Stomach (tissue), 9 donors: ENCODE results near the gene HMGCS2. TPM values are rescaled to one million over a fixed set of nuclear protein-coding genes. Genes with fewer than 3 reads are reported as not detected.

Experiments used
- DNase-seq, 2 donors: peaks; one replicate each; pipeline versions ENCODE4 v3.0.0 to v3.0.0-alpha.2; 2013 to 2019
- H3K27ac ChIP-seq, 5 donors: fragments of 200-600 bp in 4 of 5; sonication (generic) in 4 of 5; one replicate each; pipeline ENCODE4 v1.5.1; 2013 to 2019; ENCODE audit warnings: mild to moderate bottlenecking in 1 of 5, moderate library complexity in 1 of 5
- H3K27me3 ChIP-seq, 3 donors: fragments of 200-600 bp; sonication (generic); one replicate each; pipeline ENCODE4 v1.5.1; 2017 to 2019; ENCODE audit warnings: mixed run types in 1 of 3
- H3K36me3 ChIP-seq, 4 donors: fragments of 200-600 bp; sonication (generic); 1 replicate in 3 of 4; 2 replicates in 1 of 4; pipeline ENCODE4 v1.5.1; 2016 to 2019
- H3K4me1 ChIP-seq, 4 donors: fragments of 200-600 bp; sonication (generic); one replicate each; pipeline ENCODE4 v1.5.1; 2016 to 2019
- H3K4me3 ChIP-seq, 4 donors: fragments of 200-600 bp; sonication (generic) in 3 of 4; one replicate each; pipeline ENCODE4 v1.5.1; 2016 to 2019; ENCODE audit warnings: mild to moderate bottlenecking in 1 of 4
- H3K9me3 ChIP-seq, 4 donors: fragments of 200-600 bp; sonication (generic); one replicate each; pipeline ENCODE4 v1.5.1; 2016 to 2019
- CTCF ChIP-seq, 7 experiments: fragments of 450-650 bp in 4 of 7; fragments of 200-600 bp in 3 of 7; sonication (generic) in 3 of 7; IDR thresholded peaks; one replicate each; pipeline ENCODE4 v1.5.1; 2016 to 2019; ENCODE audit warnings: antibody characterized with exemption in 7 of 7, control low read depth in 2 of 7, mild to moderate bottlenecking in 1 of 7
- EP300 ChIP-seq: sonication (generic); formaldehyde crosslinking; IDR thresholded peaks from one replicate; pipeline ENCODE4 v1.6.1; 2017; ENCODE audit warnings: antibody characterized with exemption
- POLR2A ChIP-seq, 4 donors: fragments of 450-650 bp; IDR thresholded peaks; one replicate each; pipeline ENCODE4 v1.6.1; 2016; ENCODE audit warnings: antibody characterized with exemption in 4 of 4, control low read depth in 2 of 4, mild to moderate bottlenecking in 1 of 4, moderate library complexity in 1 of 4
- POLR2AphosphoS5 ChIP-seq, 3 donors: sonication (generic); formaldehyde crosslinking; IDR thresholded peaks; one replicate each; pipeline ENCODE4 v1.6.1; 2016; ENCODE audit warnings: antibody characterized with exemption in 3 of 3
- WGBS, 5 donors: extraction: QIAGEN DNeasy Blood & Tissue Kit in 3 of 5; methylation state at CpG; one replicate each; pipeline versions ENCODE4 v1.1.5 to v1.1.7; 2013 to 2018; 5-methylcytosine and 5-hydroxymethylcytosine counted together
- intact Hi-C: fragments of 100-400 bp; cut with DNase I; formaldehyde crosslinking; loops from one replicate; pipeline ENCODE4 v1.15.1; 2023; ENCODE audit warnings: low total_unique reads
- polyA plus RNA-seq, 3 donors: library from polyadenylated mRNA; stranded (reverse); fragments of 200-250 nt; gene quantifications; one replicate each; pipeline ENCODE4 v1.2.3, GENCODE V29; 2013
- total RNA-seq, 5 donors: library from RNA; depleted of rRNA; stranded (reverse); fragments of >200 nt; gene quantifications; one replicate each; pipeline versions ENCODE4 v1.1.0 to v1.2.3, GENCODE V29; 2014 to 2016
- donor health status: healthy with polysubstance abuse.
- donor health status: Bipolar disorder and iron deficiency.
- donor health status: healthy.

HMGCS2 gene
- total and polyA plus RNA-seq, 8 donors = 2.5 to 203 (median 57.6) TPM

- intact Hi-C loops = no loop called here
- TF ChIP-seq POLR2A (IDR thresholded peaks at IDR 0.05) (no peak), CTCF (IDR thresholded peaks at IDR 0.05) (no peak), POLR2AphosphoS5 (IDR thresholded peaks at IDR 0.05) (no peak), EP300 (no peak)
Measured at GRCh38 chr1:119736649-119737039, 32.1 kb downstream of the HMGCS2 start.

GRCh38 chr1:119735217-119735616 lies 33.5 kb downstream of the HMGCS2 start:
- Histone ChIP-seq H3K9me3 (no peaks in the 10 kb centered on the region), H3K27me3 (no peaks in the 10 kb centered on the region), H3K36me3 (peaks cover 0 to 68% (median 33%) of the 10 kb centered on the region in 4 donors), H3K4me1 (peaks cover 17 to 34% (median 29%) of the 10 kb centered on the region in 4 donors), H3K27ac (peak overlapping the region; percentile 13 to 52 (median 23)), H3K4me3 (no peak overlapping the region)
- 44 to 85% (median 52%) methylated on average over 13 to 14 of the region's 14 CpGs for WGBS, 5 donors
- peak; percentile 53 to 74 for DNase-seq
- intact Hi-C loops = no loop called here
- no peak for TF ChIP-seq POLR2A (IDR thresholded peaks at IDR 0.05)
- TF ChIP-seq POLR2AphosphoS5 (IDR thresholded peaks at IDR 0.05) = peak in 2 of 3 donors; percentile 36 to 47

More at GRCh38 chr1:119736649-119737039, 32.1 kb downstream of the HMGCS2 start:
- Histone ChIP-seq H3K4me3 (no peak overlapping the region), H3K27ac (peak overlapping the region; percentile 40 to 76 (median 52)), H3K36me3 (peaks cover 0 to 63% (median 35%) of the 10 kb centered on the region in 4 donors), H3K27me3 (no peaks in the 10 kb centered on the region), H3K4me1 (peaks cover 17 to 34% (median 29%) of the 10 kb centered on the region in 4 donors), H3K9me3 (no peaks in the 10 kb centered on the region)
- DNase-seq = no peak
- WGBS, 5 donors = 89 to 99% (median 95%) methylated on average over 2 of the region's 2 CpGs

GRCh38 chr1:119733754-119734153 lies 35.0 kb downstream of the HMGCS2 start:
- Histone ChIP-seq H3K36me3 (peaks cover 0 to 76% (median 42%) of the 10 kb centered on the region in 4 donors), H3K27ac (no peak overlapping the region), H3K4me3 (no peak overlapping the region), H3K9me3 (no peaks in the 10 kb centered on the region), H3K27me3 (no peaks in the 10 kb centered on the region), H3K4me1 (peaks cover 17 to 31% (median 25%) of the 10 kb centered on the region in 4 donors)
- WGBS, 5 donors = 85 to 97% (median 93%) methylated on average over 3 of the region's 3 CpGs
- intact Hi-C loops = no loop called here
- DNase-seq = no peak
- no peak for TF ChIP-seq POLR2A (IDR thresholded peaks at IDR 0.05)
- no peak for TF ChIP-seq CTCF (IDR thresholded peaks at IDR 0.05)
- no peak for TF ChIP-seq EP300
- TF ChIP-seq POLR2AphosphoS5 (IDR thresholded peaks at IDR 0.05) = no peak

DNA sequence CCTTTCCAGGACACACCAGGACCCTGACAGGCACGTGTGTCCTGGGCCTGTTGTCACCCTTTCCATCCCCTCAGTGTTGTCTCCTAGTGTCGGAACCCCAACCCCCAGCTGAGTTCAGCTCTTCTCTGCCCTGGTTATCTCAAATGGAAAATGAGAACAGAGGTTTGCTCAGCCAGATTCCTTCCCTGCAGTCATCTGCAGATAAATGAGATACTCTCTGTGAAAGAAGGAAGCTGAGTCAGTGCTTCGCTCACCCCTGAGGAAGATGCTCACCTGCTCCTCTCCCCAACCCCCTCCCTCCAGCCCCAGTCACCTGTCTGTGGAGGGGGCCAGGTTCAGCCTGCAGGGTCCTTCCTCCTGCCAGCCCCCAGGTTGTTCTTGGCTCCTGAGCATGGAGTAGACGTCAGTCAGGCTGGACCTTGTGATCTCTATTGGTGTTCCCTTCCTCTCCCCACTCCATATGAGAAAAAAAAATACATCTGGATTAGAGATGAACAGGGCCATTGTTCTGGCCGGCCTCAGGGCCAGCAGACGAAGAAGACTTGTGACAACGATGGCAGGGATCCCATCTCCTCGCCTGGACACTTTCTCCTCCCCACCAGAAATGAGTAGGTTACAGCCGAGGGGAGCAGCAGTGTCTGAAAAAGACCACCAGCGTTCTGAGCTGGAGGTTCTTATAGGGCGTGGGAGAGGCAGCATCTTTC lies 36.1 kb downstream of the HMGCS2 start:
- peaks cover 13 to 23% (median 19%) of the 10 kb centered on the region in 4 donors for H3K4me1 ChIP-seq
- no peaks in the 10 kb centered on the region for H3K9me3 ChIP-seq
- TF ChIP-seq POLR2A (IDR thresholded peaks at IDR 0.05) (no peak), POLR2AphosphoS5 (IDR thresholded peaks at IDR 0.05) (no peak), CTCF (IDR thresholded peaks at IDR 0.05) (no peak), EP300 (no peak)
- no peak for DNase-seq
- H3K36me3 ChIP-seq = peaks cover 0 to 78% (median 44%) of the 10 kb centered on the region in 4 donors
- no peak overlapping the region for H3K27ac ChIP-seq
- intact Hi-C loops = no loop called here
- H3K4me3 ChIP-seq = no peak overlapping the region
- H3K27me3 ChIP-seq = no peaks in the 10 kb centered on the region
- 76 to 85% (median 83%) methylated on average over 11 of the region's 11 CpGs for WGBS, 5 donors
